SW 1271 (cell line): Measurements from ENCODE around the gene APMAP.

Experiments
- DNase-seq, 2 experiments: peaks; one replicate each; lab custom pipeline; 2025; lab: John Stamatoyannopoulos, UW

Gene APMAP, protein sequence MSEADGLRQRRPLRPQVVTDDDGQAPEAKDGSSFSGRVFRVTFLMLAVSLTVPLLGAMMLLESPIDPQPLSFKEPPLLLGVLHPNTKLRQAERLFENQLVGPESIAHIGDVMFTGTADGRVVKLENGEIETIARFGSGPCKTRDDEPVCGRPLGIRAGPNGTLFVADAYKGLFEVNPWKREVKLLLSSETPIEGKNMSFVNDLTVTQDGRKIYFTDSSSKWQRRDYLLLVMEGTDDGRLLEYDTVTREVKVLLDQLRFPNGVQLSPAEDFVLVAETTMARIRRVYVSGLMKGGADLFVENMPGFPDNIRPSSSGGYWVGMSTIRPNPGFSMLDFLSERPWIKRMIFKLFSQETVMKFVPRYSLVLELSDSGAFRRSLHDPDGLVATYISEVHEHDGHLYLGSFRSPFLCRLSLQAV

DNA sequence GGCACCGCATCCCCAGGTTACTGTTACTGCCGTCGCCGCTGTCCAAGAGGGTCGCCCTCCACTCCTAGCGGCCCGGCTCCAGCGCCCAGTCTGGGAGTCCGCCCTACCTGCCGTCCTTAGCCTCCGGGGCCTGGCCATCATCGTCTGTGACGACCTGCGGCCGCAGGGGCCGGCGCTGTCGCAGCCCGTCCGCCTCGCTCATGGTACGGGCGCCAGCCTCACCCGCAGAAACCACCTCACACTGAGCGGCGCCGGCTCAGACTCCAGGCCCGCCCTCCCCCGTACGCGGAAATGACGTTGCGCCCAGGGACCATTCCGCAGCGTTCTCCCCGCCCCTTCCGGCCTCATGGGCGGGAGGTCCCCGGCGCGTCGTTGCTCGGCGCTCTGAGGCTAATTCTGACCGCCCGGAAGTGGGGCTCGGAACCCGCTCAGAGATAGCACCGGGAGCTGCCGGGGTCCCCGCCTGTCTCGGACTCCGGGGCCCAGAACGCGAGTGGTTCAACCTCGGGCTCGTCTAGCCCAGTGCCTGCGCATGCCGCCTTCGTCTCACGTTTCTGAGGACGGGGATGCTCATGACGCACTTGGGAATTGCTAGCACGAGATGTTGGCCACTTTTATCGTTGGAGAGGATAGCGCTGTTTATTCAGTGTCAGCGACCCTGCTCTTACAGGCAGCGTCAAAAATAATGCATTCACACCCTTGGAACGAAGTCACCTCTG is at the start of gene APMAP:
TSS of gene APMAP (minus strand) at position 265 of the 719 bp plus-strand sequence. CDS start at position 202, 63 bp downstream.
- DNase-seq = peak; percentile 88 to 92

DNA sequence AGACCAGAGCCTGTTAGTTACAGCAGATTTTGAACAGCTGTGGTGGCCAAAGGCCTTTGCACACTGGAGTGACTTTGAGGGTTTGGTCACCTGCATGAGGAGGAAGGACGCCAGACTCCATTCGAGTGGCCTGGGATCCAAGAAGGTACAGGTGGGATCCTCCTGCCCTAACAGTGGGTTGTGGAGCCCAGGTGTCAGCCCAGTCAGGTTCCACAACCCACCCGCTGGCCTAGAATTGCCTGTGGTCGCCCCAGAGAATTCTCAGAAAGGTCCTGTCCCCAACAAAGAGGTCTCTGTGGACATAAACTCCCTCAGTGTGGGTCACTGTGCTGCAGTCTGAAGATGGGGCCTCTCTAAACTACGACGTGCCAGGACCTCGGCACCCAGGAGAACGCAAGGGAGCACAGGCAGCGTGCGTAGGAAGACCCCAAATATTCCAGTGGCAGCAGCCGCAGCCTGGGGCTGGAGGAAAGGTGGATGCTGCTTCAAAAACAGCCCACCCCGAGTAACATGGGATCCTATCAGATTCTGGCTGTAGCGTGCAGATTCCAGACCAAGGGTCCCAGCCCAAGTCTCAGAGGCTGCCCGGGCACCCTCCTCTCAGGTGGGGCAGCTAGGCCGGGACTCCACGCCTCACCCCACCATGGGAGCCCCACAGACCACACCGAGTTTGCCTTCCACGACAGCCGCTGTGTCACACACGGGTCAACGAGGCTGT is 49.4 kb upstream of the APMAP start:
- DNase-seq = no peak

DNA sequence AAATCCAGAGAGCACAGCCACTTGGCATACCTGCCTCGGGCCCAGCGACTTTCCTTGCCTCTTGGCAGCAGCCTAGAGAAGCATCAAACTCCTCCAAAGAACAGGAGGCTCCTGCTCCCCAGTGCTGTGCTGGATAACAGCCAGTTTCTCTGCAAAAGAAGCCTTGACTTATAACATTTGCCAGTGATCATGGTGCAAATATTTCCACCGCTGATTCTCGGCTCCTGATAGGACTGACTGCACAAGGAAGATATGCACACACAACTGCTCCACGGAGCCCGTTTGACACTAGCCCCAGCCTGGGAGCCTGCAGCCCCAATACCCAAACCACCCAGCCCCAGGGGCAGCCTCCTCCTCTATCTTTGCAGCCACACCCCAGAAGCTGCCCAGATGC is 47.9 kb upstream of the APMAP start:
- DNase-seq = no peak

DNA sequence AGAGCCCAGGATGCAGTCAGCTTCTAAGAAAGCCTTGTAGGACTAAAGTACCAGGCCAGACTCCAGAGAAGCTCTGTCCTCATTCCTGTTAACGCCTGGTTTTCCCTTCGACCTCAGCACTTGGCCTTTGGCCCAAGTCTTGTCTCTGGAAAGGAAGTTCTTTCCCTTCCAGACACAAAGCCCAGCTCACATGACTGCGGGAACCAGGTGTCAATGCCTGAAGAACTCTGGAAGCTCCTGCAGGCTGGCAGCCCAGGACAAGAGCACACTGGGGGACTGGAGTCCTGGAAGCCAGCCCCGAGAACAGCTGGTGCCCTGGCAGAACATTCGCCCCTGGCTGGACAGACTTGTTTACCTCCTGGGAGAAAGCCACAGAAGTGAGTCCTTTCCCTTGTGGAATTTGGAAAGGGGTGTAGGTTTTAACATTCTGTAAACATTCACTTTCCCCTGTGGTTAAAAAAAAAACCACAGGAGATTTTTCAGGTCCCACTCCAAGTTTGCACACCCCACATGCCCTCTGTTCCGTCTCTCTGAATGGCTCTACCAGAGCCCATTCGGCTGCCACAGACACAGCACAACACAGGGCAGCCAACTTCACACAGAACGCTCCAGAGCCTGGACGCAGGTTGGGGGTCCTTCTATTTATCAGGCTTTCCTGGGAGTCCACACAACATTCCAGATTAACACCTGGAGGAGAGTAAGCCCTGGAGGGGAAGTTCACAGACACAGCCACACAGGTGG is 47.3 kb upstream of the APMAP start:
- DNase-seq = no peak

DNA sequence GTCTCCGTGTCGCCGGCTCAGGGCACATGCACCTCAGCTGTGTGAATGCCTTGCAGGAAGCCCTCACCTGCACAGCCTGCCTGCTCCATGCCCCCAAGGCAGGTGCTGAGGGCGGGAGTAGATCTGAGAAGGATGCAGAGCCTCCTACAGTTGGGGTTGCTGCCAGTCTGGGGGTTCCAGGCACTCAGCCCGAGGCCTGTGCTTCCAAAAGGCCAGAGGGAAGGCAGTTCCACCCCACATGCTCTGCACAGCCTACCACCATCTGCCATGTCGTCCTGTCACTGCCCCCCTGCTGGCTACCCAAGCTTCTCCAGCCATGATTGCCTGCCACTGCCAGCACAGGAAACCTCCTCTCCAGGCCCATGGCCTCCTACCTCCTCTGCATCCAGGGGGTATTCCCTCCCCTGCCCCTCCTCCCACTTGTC is 46.1 kb upstream of the APMAP start:
- DNase-seq = no peak

DNA sequence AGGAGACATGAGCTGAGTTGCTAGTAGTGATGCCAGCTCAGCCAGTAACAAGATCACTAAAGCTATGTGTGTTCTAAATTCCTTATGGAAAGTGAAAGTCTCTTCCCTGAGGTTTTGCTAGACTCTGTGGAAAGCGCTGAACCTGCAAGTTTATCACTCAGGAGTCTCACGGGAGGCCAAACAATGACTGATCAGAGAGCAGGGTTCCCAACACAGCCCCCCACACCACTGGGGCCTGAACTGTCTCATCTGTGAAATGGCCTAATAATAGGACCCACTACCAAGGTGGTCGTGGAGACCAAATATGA is 45.5 kb upstream of the APMAP start:
- DNase-seq = no peak

DNA sequence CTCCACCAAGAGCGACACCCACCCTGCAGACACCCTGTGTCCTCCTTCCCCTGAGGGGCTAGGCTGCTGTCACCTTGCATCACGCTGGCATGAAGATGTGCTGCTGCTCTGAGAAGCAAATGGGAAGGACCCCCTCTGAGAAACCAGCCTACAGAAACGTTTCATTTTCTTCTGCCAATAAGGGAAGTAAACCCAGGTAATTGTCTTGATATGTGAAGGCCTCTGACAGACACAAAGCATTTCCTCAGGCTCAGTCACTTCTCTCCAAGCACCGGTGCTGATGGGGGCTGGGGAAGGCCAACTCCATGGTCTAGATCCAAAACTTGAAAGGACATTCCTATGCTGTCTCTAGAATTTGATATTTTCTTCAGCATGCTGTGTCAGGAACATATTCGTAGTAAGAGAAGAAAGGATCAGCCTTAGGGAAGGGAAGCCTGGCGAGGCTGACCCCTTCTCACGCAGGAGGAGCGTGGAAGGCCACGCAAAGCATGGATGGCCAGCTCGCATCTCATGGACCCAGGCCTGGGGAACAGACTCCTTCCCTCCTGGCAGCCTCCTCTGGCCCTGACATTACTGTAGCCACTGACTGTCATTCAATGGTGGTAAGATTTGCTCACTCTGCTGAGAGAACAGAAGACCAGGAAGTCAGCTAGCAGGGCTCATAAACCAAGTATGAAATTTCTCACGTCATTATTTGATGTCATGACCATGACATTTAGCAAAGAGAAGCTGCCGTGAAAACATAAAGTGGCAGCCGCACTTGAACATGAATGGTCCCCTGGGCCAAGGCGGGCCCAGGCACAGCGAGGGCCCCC is 44.9 kb upstream of the APMAP start:
- DNase-seq = no peak

DNA sequence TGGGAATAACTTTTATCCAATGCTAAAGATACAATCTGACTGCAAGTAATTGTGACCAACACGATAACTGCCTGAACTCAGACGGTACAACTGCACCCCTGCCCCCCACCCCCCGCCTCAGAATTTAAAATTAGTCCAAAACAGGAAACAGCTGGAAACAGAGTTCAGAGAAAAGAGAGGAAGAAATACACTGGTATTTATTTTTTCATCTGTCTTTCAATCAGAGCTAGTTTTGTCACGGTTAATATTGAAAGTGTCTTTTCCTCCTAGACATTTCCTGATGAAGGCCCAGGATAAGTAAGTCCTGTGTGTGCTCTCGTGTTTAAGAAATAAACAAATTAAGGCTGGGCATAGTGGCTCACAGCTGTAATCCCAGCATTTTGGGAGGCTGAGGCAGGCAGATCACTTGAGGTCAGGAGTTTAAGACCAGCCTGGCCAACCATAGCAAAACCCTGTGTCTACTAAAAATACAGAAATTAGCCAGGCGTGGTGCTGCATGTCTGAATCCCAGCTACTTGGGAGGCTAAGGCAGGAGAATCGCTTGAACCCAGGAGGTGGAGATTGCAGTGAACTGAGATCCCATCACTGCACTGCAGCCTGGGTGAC is 43.9 kb upstream of the APMAP start:
- DNase-seq = no peak

DNA sequence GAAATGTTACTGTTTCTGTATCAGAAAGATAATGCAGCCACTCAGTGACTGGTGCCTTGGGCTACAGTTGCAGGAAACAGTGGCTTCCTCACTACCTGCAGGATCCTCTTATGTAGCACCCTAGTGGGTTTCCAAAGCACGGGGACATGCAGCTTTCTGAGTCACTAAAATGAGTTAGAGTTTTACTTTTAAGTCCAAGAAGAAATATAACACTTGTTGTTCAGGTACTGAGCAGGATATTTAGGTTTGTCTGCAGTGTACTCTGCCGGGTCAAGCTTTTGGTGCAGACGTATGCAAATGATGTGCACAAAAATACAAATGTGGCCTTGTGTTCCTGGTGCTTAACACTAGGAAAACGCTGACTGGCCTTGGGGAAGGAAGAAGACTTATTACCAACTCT is 43.4 kb upstream of the APMAP start:
- no peak for DNase-seq

DNA sequence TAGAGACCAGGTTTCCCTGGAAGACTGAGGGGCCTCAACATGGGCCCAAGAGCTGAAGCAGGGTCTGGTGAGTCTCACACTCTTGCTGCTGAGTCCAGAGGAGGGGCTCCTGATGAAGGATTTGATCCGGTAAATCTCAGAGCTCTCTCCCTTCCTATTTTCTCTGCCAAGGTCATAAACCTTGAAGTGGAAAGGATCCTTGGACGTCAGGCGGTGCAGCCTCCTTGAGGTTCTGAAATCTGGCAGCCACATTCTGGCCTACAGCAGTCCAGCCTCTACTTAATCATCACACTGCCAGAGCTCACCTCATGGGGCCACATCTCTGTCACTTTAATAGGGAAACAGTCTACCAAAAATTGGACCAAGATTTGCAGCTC is 41.4 kb upstream of the APMAP start:
- DNase-seq = no peak

DNA sequence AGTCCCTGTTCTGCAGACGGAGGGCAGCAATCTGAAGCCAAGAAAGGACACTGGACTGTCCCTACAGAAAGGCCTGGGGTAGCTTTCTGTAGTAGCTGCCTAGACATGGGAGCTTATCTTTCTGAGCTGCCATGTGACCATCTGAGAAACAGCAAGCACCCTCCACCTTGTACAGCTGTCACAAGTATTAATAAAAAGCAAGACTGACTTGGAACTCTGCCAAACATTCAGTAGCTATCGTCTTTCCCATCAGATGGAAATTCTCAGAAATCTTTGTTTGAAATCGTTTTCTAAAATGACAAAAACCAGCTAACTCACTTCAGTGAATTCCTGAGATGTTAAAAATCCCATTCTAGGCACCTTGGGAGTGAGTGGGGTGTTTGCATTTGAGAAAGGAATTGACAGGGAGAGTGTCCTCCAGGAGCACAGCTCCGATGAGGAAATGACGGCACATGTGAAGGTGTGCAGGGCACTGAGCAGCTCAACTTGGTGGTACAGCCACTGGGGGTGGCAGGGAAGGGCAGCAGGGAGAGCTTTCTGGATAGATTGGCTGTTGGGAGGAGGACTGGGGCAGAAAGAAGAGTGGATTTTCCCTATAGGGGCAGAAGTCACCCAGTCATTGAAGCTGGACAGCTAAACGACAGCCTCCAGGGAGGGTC is 40.8 kb upstream of the APMAP start:
- DNase-seq = no peak

DNA sequence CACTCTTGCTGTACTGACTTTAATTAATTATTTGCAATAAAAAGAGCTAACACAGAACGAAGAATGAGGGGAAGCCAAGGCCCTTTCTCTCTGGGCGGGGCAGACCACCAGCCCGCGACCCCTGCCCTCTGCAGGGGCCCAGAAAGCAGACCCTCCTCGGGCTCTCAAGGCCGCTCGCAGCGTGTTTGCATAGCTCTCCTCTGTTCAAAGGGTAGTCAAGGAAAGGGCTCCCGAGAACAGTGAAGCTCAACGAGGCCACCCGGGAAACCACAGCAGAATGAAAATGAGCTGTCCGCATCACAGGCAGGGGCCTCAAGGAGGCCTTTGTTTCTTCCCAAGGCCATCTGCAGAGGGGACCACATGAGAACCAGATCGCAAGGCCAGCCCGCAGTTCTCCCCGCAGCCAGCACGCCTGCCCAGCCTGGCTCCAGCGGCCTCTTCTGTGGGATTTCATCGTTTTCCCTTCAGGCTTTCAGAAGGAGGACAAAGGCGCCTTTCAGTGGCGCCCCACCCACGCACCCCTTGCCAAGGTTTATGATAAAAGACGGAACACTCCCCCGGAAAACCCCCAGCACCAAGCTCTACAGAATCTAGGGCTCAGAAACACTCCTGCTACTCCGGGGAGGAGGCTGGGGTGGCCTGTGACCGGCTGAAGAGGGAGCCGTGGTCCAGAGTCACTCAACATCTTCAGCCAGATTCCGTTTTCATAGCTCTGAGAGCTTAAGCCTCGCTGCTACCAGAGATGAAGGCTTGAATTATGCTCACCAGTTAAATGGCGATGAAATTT is 40.1 kb upstream of the APMAP start:
- no peak for DNase-seq

DNA sequence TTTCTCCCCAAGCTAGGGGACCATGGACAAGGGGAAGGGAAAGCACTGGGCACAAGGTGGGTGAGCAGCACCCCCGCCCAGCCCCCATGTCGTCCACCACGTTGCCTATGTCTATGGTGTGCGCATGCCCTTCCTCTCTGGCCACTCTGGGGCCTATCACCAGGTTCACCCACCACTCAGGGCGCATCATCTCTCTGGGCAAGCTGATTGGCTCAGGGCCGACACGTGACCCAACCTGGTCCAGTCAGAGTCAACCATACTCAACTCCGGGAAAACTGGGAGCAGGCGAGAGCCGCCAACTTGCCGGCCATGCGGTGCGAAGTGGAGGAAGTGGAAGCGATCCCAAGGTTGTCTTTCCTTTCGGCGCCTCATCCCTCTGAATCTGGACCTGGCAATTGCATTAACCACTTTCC is 39.5 kb upstream of the APMAP start:
- no peak for DNase-seq

DNA sequence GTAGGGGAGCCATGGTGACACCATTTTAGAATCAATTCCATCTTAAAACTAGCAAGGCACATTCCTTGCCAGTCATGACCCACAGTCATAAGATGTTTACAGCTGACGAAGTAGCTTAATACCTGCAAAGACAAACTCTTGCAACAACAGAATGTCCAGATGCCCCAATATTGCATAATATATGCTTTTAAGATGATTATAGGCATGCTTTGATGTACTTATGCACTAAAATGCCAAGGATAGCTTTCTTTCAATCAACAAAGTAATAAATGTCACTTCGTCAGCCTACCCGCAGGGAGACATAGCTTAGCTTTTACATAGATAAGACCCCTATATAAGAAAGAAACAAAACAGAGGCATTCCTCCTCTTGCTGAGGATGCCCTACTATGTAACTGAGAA is 38.7 kb upstream of the APMAP start:
- DNase-seq = no peak

DNA sequence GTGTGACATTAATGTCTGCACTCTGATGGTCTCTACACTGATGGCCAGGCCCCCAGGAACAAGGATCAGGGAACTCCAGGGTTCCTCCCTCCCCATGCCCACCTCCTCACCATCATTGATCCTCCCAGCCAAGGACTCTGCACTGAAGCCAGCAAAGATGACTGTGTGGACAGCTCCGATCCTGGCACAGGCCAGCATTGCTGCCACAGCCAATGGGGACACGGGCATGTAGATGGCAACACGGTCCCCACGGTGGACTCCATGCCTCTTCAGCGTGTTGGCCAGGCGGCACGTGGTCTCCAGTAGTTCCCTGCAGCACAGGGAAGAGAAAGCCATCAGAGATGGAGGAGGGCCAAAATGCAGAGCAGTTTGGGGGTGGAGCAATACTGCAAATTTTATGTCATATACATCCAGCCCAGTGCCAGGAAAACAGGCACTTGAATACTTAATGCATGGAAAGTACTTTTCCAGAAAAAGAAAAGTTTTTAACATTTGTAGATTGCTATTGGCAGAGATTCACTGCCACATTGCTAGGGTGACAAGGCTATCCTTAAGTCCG is 38.2 kb upstream of the APMAP start:
- no peak for DNase-seq

DNA sequence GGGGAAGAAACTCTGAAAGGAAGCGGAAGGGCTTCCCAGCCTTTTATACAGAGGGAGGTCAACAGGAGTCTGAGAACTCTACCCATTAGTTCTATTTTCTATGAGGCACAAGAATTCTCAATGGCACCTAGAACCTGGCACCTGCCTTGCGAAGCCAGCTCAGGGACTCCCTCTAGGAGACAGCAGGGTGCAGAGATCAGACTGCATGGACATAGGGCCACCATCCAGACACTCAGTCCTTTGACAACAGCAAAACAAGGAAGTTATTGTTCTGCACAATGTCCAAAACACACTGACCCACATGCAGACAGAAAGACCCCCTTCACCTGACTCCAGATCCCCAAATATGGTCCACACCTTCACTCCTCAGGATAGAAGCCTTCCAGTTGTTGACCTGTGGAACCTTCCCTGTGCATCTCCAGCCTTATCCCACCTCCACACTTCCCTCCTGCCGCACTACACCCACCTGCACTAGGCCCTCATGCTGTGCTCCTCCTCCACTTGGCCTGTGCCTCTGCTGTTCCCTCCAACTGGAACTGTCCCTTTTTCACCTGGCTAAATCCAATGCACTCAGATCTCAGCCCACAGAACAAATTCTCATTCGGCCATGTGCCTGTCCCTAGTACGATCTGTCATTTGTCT is 37.6 kb upstream of the APMAP start:
- DNase-seq = no peak

DNA sequence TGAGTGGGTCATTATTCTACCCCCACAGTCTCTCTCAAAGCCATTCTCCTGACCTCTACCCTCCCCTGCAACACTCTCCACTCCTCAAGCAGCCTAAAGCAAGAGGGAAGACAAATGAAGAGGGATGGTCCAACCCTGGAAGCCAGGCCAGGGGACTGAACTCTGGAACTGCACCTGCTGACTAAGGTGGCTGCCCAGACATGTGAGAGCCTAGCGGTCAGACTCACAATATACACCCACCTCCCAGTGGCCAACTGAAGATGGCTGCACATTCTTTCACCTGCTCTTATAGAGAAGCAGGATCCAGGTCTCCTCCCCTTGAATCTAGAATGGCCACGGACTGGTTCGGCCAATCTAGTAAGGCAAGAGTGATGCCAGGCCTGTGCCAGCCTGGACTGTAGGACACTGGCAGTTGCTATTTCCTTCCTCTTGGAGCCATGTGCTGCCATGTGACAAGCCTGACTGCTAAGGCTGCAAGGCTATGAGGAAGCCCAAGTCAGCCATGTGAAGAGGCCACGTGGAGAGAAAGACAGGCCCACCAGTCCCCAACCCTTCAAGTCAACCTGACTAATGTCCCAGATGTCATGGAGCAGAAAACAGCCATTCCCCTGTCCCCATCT is 33.5 kb upstream of the APMAP start:
- DNase-seq = no peak

DNA sequence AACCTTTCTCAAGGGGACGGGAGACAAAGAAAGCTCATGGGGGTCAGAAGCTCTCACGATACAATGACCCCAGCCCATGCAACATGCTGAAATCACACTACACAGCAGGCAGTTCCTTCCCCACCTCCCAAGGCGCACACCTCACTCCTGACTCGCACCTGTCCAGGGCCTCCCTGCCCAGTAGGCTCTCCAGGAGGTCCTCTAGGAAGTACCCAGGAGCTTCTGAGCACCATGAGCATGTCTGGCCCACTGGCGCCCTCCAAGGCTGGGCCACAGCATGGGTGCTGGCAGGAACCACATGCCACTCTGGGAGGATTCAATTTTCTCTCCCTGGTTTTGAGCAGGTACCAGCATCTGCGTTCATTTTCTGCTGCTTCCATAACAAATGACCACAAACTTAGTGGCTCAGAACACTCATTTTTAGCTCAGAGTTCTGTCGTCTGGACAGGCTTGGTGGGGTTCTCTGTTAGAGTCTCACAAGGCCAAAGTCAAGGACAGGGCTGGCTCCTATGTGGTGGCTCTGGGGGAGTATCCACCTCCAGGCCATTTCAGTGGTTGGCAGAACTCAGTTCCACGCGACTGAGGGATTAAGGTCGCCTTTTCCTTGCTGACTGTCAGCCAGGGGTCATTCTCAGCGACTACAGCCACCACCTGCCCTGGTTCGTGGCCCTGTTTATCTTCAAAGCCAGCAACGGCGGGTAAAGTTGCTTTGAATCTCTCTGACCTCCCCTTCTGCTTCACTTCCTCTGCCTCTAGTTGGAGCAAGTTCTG is 32.7 kb upstream of the APMAP start:
- no peak for DNase-seq
